Fibroblast of the aortic adventitia (primary cell): ENCODE results near the gene CD3D. TPM values are rescaled to one million over a fixed set of nuclear protein-coding genes. Genes with fewer than 3 reads are reported as not detected.

Experiments used
- DNase-seq: peaks from one replicate; pipeline ENCODE4 v3.0.0-alpha.2; 2010; ENCODE audit warnings: low read depth
- H3K4me3 ChIP-seq: 2 replicates; pipeline ENCODE4 v1.5.1; 2011; ENCODE audit warnings: low read depth, mild to moderate bottlenecking, control low read depth, low read length, moderate library complexity
- total RNA-seq: library from RNA; depleted of rRNA; stranded (reverse); fragments of >200 nt; gene quantifications from 2 replicates; pipeline ENCODE4 v1.2.3, GENCODE V29; 2012; ENCODE audit warnings: low replicate concordance
- TF ChIP-seq, protein P1 (sequence below): IDR thresholded peaks from 2 replicates; pipeline ENCODE4 v1.5.1; 2011; ENCODE audit warnings: mild to moderate bottlenecking, low read length, control low read depth, inconsistent platforms; ENCODE audit not compliant: insufficient read depth

Gene CD3D
- total RNA-seq, 1 donor: not detected

DNA sequence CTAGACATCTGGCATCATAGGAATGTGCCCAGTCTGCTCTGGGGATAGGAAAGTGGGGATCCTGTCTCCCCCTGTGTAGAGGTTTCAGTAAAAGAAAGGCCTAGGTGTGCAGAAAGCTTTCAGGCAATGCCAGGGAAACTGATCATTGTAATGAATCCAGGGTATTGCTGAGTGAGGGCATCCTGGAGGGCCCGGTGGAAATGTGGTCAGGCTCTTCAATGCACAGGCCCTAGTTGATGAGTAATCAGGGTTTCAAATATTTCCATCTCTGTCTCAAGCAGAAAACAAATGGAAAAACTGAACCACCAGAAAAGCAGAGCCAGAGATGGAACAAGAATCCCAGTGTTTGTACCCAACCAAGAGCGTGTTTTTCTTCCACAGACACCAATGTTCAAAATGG is 35.9 kb downstream of the CD3D start:
- no peak overlapping the region for H3K4me3 ChIP-seq
- TF ChIP-seq, protein P1, sequence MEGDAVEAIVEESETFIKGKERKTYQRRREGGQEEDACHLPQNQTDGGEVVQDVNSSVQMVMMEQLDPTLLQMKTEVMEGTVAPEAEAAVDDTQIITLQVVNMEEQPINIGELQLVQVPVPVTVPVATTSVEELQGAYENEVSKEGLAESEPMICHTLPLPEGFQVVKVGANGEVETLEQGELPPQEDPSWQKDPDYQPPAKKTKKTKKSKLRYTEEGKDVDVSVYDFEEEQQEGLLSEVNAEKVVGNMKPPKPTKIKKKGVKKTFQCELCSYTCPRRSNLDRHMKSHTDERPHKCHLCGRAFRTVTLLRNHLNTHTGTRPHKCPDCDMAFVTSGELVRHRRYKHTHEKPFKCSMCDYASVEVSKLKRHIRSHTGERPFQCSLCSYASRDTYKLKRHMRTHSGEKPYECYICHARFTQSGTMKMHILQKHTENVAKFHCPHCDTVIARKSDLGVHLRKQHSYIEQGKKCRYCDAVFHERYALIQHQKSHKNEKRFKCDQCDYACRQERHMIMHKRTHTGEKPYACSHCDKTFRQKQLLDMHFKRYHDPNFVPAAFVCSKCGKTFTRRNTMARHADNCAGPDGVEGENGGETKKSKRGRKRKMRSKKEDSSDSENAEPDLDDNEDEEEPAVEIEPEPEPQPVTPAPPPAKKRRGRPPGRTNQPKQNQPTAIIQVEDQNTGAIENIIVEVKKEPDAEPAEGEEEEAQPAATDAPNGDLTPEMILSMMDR: no peak
- DNase-seq: no peak

DNA sequence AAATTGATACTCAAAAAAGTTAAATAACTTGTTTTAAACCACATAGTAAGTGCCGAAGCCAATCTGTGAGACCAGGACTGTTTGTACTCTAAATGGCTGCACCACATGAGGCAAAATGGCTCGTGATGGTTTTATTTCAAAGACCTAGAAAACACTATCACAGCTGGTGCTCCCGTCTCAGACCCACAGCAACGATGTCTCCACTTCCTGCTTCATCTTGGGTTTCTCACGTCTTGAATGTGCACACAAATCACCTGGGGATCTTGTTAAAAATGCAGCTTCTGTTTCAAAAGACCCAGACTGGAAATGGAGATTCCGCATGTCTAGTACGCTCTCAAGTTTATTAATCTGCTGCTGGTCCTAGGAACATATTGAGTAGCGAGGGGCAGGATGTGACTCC is 36.8 kb downstream of the CD3D start:
- H3K4me3 ChIP-seq: no peak overlapping the region
- TF ChIP-seq, protein P1: no peak
- no peak for DNase-seq

DNA sequence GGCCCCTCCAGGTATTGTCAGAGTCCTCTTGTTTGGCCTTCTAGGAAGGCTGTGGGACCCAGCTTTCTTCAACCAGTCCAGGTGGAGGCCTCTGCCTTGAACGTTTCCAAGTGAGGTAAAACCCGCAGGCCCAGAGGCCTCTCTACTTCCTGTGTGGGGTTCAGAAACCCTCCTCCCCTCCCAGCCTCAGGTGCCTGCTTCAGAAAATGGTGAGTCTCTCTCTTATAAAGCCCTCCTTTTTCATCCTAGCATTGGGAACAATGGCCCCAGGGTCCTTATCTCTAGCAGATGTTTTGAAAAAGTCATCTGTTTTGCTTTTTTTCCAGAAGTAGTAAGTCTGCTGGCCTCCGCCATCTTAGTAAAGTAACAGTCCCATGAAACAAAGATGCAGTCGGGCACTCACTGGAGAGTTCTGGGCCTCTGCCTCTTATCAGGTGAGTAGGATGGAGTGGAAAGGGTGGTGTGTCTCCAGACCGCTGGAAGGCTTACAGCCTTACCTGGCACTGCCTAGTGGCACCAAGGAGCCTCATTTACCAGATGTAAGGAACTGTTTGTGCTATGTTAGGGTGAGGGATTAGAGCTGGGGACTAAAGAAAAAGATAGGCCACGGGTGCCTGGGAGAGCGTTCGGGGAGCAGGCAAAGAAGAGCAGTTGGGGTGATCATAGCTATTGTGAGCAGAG is 37.8 kb downstream of the CD3D start, which contains the start of gene CD3E:
Gene CD3E (plus strand): TSS at position 163 of the 681 bp plus-strand sequence. CDS start 223 bp downstream, at position 386.
- DNase-seq: no peak
- TF ChIP-seq, protein P1: no peak
- H3K4me3 ChIP-seq: no peak within 1 kb of the TSS

DNA sequence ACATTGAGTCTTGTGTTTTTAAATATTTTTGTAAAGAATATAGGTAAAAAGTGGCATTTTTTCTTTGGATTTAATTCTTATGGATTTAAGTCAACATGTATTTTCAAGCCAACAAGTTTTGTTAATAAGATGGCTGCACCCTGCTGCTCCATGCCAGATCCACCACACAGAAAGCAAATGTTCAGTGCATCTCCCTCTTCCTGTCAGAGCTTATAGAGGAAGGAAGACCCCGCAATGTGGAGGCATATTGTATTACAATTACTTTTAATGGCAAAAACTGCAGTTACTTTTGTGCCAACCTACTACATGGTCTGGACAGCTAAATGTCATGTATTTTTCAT is 38.3 kb downstream of the CD3D start:
- DNase-seq: no peak
- TF ChIP-seq, protein P1: no peak

DNA sequence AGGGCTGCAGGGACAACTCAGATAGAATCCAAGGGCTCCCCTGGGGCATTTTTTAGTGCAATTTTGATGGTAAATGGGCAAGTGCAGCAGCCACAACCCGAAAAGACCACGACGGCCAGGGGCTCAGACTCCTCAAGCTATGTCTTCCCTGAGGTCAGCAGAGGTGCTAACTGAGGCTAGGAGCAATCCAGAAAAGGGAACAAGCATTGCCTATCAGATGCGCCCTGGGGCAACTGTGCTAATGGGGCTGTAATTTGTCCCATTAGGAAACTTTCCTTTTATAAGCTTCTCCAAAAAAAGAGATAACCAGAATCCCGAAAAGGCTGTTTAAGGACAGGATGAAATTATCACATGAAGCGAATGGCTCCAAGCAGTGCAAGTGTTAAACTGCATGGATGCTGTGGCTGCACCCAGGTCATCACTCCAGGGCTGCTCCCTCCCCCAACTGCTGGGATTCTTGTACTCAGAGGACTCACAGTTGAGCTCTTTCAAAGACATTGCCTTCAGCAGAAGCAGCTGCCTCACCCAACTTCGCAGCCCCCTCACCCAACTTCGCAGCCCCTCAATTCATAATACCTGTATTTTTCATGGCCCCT is 40.8 kb downstream of the CD3D start:
- TF ChIP-seq, protein P1: no peak
- DNase-seq: no peak
- no peak overlapping the region for H3K4me3 ChIP-seq

More for the DNA sequence above, 38.3 kb downstream of the CD3D start:
- H3K4me3 ChIP-seq: no peak overlapping the region

DNA sequence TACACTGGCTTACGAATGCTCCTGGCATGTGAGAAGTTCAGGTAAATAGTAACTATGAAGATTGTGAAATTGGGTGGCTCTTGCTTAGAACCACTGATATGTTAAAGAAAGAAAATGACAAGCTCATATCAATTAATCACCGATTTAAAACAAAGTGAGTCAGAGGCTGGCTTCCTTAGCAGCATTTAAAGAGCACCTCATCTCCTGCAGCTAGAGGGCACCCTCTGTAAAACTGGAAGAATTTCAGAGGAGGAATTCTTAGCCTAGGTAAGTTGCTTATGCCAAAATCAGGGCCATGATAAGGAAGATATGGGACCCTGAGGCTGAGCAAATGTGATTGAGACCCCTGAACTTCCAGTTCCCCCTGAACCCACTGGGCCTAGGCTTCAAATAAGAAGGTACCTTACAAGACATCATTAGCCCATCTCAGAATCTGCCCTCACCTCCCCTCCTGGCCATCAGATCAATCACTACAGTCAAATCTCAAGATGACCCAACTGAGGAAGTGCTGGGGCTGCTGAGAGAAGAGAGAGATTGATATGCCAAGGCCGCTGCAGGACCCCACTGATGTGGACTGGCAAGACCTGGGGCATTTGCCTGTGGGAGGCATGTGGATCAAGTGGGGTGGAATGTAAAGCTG is 46.6 kb downstream of the CD3D start:
- TF ChIP-seq, protein P1: peak; percentile 50
- peak; percentile 14 for DNase-seq
- no peak overlapping the region for H3K4me3 ChIP-seq
